Suprapubic skin (tissue), 4 donors: ENCODE data around the gene SPIB.

Source experiments
- CTCF ChIP-seq, 2 donors: fragments of 200-600 bp in 1 of 2; fragments of 450-650 bp in 1 of 2; sonication (generic) in 1 of 2; IDR thresholded peaks; one replicate each; pipeline ENCODE4 v1.5.1; 2016 to 2019; ENCODE audit warnings: antibody characterized with exemption in 2 of 2, mild to moderate bottlenecking in 1 of 2, moderate library complexity in 1 of 2
- EP300 ChIP-seq: sonication (generic); formaldehyde crosslinking; IDR thresholded peaks from one replicate; pipeline ENCODE4 v1.6.1; 2017; ENCODE audit warnings: antibody characterized with exemption
- POLR2A ChIP-seq, 2 donors: fragments of 450-650 bp; IDR thresholded peaks; one replicate each; pipeline ENCODE4 v1.6.1; 2017; ENCODE audit warnings: antibody characterized with exemption in 2 of 2, mild to moderate bottlenecking in 2 of 2, moderate library complexity in 2 of 2
- POLR2AphosphoS5 ChIP-seq, 3 donors: sonication (generic); formaldehyde crosslinking; IDR thresholded peaks; one replicate each; pipeline ENCODE4 v1.6.1; 2017; ENCODE audit warnings: antibody characterized with exemption in 3 of 3

GRCh38 chr19:50378863-50379236 is 39.9 kb upstream of the SPIB start:
- no peak for TF ChIP-seq CTCF (IDR thresholded peaks at IDR 0.05)
- no peak for TF ChIP-seq POLR2AphosphoS5 (IDR thresholded peaks at IDR 0.05)
- TF ChIP-seq EP300: no peak
- no peak for TF ChIP-seq POLR2A (IDR thresholded peaks at IDR 0.05)
